NCI-H1694 (cell line): ENCODE results near the gene SLC3A2.

Experiments
- DNase-seq: peaks from one replicate; lab custom pipeline; 2025; lab: John Stamatoyannopoulos, UW

SLC3A2 gene

GRCh38 chr11:62881579-62882430, 1.1 kb downstream of the SLC3A2 start:
- DNase-seq: no peak

- no peak for DNase-seq
These were observed 1.7 kb downstream of the SLC3A2 start for GRCh38 chr11:62882431-62882749.

GRCh38 chr11:62882788-62883501, 2.2 kb downstream of the SLC3A2 start:
- no peak for DNase-seq

- no peak for DNase-seq
These were observed 3.0 kb downstream of the SLC3A2 start for GRCh38 chr11:62883673-62884072.

- no peak for DNase-seq
These were observed 4.5 kb downstream of the SLC3A2 start for GRCh38 chr11:62885137-62885750.

GRCh38 chr11:62888406-62888805, 7.7 kb downstream of the SLC3A2 start:
- no peak for DNase-seq

GRCh38 chr11:62889126-62889483, 8.4 kb downstream of the SLC3A2 start:
- DNase-seq: no peak

GRCh38 chr11:62889484-62890437, 9.1 kb downstream of the SLC3A2 start:
- no peak for DNase-seq

- DNase-seq: no peak
These were observed 11.6 kb downstream of the SLC3A2 start for GRCh38 chr11:62892077-62892922.

- DNase-seq: no peak
These were observed 14.8 kb downstream of the SLC3A2 start for GRCh38 chr11:62895501-62895900.

GRCh38 chr11:62896049-62896448, 15.4 kb downstream of the SLC3A2 start:
- no peak for DNase-seq

- no peak for DNase-seq
These were observed 16.6 kb downstream of the SLC3A2 start for GRCh38 chr11:62897311-62897710.

GRCh38 chr11:62898027-62898426, 17.3 kb downstream of the SLC3A2 start:
- DNase-seq: no peak

GRCh38 chr11:62902932-62903331, 22.2 kb downstream of the SLC3A2 start:
- no peak for DNase-seq

- no peak for DNase-seq
These were observed 24.6 kb downstream of the SLC3A2 start for GRCh38 chr11:62905296-62905695.

- DNase-seq: peak; percentile 70
These were observed 25.3 kb downstream of the SLC3A2 start for GRCh38 chr11:62905927-62906531.

- DNase-seq: no peak
These were observed 27.9 kb downstream of the SLC3A2 start for GRCh38 chr11:62908468-62909072.

GRCh38 chr11:62909107-62909894, 28.6 kb downstream of the SLC3A2 start:
- DNase-seq: peak; percentile 40

GRCh38 chr11:62910141-62910882, 29.6 kb downstream of the SLC3A2 start:
- no peak for DNase-seq
